ENCODE data around the gene PRAMEF14.
"Not testable (repeated sequence)": the region's sequence is repeated elsewhere in the genome, so short reads cannot be mapped to it uniquely, and the experiment has no call there.

Gene PRAMEF14, protein sequence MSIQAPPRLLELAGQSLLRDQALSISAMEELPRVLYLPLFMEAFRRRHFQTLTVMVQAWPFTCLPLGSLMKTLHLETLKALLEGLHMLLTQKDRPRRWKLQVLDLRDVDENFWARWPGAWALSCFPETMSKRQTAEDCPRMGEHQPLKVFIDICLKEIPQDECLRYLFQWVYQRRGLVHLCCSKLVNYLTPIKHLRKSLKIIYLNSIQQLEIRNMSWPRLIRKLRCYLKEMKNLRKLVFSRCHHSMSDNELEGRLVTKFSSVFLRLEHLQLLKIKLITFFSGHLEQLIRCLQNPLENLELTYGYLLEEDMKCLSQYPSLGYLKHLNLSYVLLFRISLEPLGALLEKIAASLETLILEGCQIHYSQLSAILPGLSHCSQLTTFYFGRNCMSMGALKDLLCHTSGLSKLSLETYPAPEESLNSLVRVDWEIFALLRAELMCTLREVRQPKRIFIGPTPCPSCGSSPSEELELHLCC

DNA sequence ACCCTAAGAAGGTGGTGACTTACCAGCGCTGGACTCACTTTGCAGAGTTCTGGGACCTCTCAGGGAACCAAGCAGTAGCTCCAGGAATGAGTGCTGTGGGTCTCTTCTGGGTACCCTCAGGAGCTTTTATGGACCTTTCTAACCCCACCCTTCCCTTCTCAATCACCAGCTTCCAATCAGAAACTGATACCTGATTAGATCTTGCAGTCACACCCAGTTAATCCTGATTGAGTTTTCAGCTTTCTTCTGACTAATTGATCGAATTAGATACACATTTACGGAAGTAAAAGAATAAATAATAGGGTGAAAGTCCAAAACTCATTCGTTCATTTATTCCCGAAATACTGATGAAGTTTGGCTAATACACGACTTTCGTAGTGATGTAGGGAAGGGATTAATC is at the start of gene PRAMEF14:
Gene PRAMEF14 (minus strand): TSS at position 101 of the 400 bp plus-strand sequence. CDS start 1,820 bp downstream, outside the sequence.
- DNase-seq; H3K27ac ChIP-seq; H3K36me3 ChIP-seq; H3K27me3 ChIP-seq (ENCODE audit: insufficient read depth, low read depth, severe bottlenecking); H3K9me3 ChIP-seq (ENCODE audit: severe bottlenecking); H3K4me3 ChIP-seq (ENCODE audit: low read depth, low read length): not testable (repeated sequence)

DNA sequence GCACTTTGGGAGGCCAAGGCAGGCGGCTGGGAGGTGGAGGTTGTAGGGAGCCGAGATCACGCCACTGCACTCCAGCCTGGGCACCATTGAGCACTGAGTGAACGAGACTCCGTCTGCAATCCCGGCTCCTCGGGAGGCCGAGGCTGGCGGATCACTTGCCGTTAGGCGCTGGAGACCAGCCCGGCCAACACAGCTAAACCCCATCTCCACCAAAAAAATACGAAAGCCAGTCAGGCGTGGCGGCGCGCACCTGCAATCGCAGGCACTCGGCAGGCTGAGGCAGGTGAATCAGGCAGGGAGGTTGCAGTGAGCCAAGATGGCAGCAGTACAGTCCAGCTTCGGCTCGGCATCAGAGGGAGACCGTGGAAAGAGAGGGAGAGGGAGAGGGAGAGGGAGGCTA is 48.4 kb upstream of the PRAMEF14 start:
- H3K9me3 ChIP-seq (ENCODE audit: severe bottlenecking); H3K36me3 ChIP-seq; DNase-seq; H3K27ac ChIP-seq; H3K4me3 ChIP-seq (ENCODE audit: low read depth, low read length): not testable (repeated sequence)
- H3K27me3 ChIP-seq (ENCODE audit: insufficient read depth, low read depth, severe bottlenecking) = peaks cover 38% of the 10 kb centered on the region

GRCh38 chr1:13394761-13395160 is 47.8 kb upstream of the PRAMEF14 start:
- not testable (repeated sequence) for H3K27ac ChIP-seq; H3K4me3 ChIP-seq (ENCODE audit: low read depth, low read length); H3K36me3 ChIP-seq; H3K9me3 ChIP-seq (ENCODE audit: severe bottlenecking); DNase-seq
- peaks cover 33% of the 10 kb centered on the region for H3K27me3 ChIP-seq (ENCODE audit: insufficient read depth, low read depth, severe bottlenecking)

GRCh38 chr1:13393004-13393403 is 46.1 kb upstream of the PRAMEF14 start:
- peaks cover 32% of the 10 kb centered on the region for H3K27me3 ChIP-seq (ENCODE audit: insufficient read depth, low read depth, severe bottlenecking)
- not testable (repeated sequence) for H3K36me3 ChIP-seq; H3K9me3 ChIP-seq (ENCODE audit: severe bottlenecking); H3K27ac ChIP-seq; H3K4me3 ChIP-seq (ENCODE audit: low read depth, low read length); DNase-seq

- not testable (repeated sequence) for H3K4me3 ChIP-seq (ENCODE audit: low read depth, low read length); H3K27ac ChIP-seq; H3K9me3 ChIP-seq (ENCODE audit: severe bottlenecking); H3K36me3 ChIP-seq; DNase-seq
- peaks cover 17% of the 10 kb centered on the region for H3K27me3 ChIP-seq (ENCODE audit: insufficient read depth, low read depth, severe bottlenecking)
Observed at GRCh38 chr1:13389332-13389731, 42.4 kb upstream of the PRAMEF14 start, which contains the start of gene PRAMEF17. TSS of gene PRAMEF17 (plus strand) at chr1:13389632. CDS start at chr1:13389658, 26 bp downstream.

- not testable (repeated sequence) for H3K4me3 ChIP-seq (ENCODE audit: low read depth, low read length)
Observed at GRCh38 chr1:13380380-13380779, 33.4 kb upstream of the PRAMEF14 start.

DNA sequence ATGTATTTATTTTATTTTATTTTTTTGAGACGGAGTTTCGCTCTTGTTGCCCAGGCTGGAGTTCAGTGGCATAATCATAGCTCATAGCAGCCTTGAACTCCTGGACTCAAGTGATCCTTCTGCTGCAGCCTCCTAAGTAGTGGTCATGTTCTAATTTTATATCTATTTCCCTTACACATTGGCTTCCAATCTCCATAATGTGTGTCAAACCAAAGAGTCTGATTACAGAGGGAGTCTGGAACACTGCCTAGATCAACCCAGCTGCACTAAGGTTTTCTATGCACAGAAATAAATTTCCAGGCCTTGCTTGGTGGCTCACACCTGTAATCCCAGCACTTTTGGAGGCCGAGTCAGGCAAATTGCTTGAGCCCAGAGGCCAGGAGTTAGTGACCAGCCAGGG is 32.0 kb upstream of the PRAMEF14 start:
- DNase-seq; H3K4me3 ChIP-seq (ENCODE audit: low read depth, low read length); H3K36me3 ChIP-seq; H3K9me3 ChIP-seq (ENCODE audit: severe bottlenecking); H3K27ac ChIP-seq: not testable (repeated sequence)
- peaks cover 24% of the 10 kb centered on the region for H3K27me3 ChIP-seq (ENCODE audit: insufficient read depth, low read depth, severe bottlenecking)

More at GRCh38 chr1:13380380-13380779, 33.4 kb upstream of the PRAMEF14 start:
- H3K9me3 ChIP-seq (ENCODE audit: severe bottlenecking); H3K27ac ChIP-seq; DNase-seq; H3K36me3 ChIP-seq: not testable (repeated sequence)
- peaks cover 25% of the 10 kb centered on the region for H3K27me3 ChIP-seq (ENCODE audit: insufficient read depth, low read depth, severe bottlenecking)

GRCh38 chr1:13368544-13368943 is 21.6 kb upstream of the PRAMEF14 start:
- not testable (repeated sequence) for H3K4me3 ChIP-seq (ENCODE audit: low read depth, low read length); H3K27ac ChIP-seq; H3K36me3 ChIP-seq; H3K9me3 ChIP-seq (ENCODE audit: severe bottlenecking)
- peaks cover 27% of the 10 kb centered on the region for H3K27me3 ChIP-seq (ENCODE audit: insufficient read depth, low read depth, severe bottlenecking)
- peak; percentile 47 for DNase-seq
- TF ChIP-seq, protein P1, sequence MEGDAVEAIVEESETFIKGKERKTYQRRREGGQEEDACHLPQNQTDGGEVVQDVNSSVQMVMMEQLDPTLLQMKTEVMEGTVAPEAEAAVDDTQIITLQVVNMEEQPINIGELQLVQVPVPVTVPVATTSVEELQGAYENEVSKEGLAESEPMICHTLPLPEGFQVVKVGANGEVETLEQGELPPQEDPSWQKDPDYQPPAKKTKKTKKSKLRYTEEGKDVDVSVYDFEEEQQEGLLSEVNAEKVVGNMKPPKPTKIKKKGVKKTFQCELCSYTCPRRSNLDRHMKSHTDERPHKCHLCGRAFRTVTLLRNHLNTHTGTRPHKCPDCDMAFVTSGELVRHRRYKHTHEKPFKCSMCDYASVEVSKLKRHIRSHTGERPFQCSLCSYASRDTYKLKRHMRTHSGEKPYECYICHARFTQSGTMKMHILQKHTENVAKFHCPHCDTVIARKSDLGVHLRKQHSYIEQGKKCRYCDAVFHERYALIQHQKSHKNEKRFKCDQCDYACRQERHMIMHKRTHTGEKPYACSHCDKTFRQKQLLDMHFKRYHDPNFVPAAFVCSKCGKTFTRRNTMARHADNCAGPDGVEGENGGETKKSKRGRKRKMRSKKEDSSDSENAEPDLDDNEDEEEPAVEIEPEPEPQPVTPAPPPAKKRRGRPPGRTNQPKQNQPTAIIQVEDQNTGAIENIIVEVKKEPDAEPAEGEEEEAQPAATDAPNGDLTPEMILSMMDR (IDR thresholded peaks at IDR 0.05; ENCODE audit: low read depth, low read length) = peak; percentile 39

DNA sequence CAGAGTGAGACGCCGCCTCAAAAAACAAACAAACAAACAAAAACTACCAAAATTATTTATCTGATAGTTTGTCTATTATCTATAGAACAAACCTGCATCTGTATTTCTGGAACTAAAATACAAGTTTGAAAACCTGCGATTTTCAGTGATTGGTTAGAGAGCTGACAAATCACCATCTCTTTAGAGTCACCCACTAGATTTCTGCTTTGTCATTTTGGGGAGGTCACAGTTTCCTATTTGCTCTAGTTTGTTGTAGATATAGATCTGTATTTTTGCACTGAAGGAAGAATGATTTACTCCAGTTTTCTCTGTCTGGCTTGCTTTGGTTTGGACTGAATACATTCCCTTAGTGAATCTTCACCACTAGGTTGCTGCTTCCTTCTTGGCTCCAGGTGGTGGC is 19.6 kb upstream of the PRAMEF14 start:
- H3K36me3 ChIP-seq; H3K27ac ChIP-seq; DNase-seq; H3K9me3 ChIP-seq (ENCODE audit: severe bottlenecking); H3K4me3 ChIP-seq (ENCODE audit: low read depth, low read length): not testable (repeated sequence)
- peaks cover 14% of the 10 kb centered on the region for H3K27me3 ChIP-seq (ENCODE audit: insufficient read depth, low read depth, severe bottlenecking)

- DNase-seq = not testable (repeated sequence)
Observed at GRCh38 chr1:13364928-13365327, 18.0 kb upstream of the PRAMEF14 start.

GRCh38 chr1:13362364-13362763 is 15.4 kb upstream of the PRAMEF14 start:
- not testable (repeated sequence) for DNase-seq; H3K4me3 ChIP-seq (ENCODE audit: low read depth, low read length); H3K9me3 ChIP-seq (ENCODE audit: severe bottlenecking); H3K27ac ChIP-seq; H3K36me3 ChIP-seq; H3K27me3 ChIP-seq (ENCODE audit: insufficient read depth, low read depth, severe bottlenecking)

More at GRCh38 chr1:13364928-13365327, 18.0 kb upstream of the PRAMEF14 start:
- not testable (repeated sequence) for H3K36me3 ChIP-seq; H3K4me3 ChIP-seq (ENCODE audit: low read depth, low read length); H3K27ac ChIP-seq; H3K9me3 ChIP-seq (ENCODE audit: severe bottlenecking); H3K27me3 ChIP-seq (ENCODE audit: insufficient read depth, low read depth, severe bottlenecking)
